ENCODE measurements around the gene NVL.

Gene NVL

DNA sequence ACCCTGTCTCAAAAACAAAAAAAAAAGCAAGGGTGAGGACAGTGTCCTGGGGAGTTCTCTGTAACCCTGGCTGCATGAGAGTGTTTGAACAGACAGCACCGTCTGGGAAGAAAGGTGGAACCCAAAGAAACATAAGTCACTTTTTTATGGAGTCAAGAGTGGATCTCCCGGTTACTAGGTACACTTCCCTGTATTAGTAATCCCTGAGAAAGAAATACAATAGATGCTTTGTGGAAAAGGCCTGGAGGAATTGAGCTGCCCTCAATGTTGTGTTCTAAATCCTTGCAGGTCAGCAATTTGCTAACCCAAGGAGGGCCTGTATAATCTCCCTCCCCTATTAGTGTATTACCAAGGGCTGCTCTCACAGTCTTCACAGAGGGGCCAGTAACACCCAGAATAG lies 130.3 kb downstream of the NVL start:
- DNase-seq = no peak

DNA sequence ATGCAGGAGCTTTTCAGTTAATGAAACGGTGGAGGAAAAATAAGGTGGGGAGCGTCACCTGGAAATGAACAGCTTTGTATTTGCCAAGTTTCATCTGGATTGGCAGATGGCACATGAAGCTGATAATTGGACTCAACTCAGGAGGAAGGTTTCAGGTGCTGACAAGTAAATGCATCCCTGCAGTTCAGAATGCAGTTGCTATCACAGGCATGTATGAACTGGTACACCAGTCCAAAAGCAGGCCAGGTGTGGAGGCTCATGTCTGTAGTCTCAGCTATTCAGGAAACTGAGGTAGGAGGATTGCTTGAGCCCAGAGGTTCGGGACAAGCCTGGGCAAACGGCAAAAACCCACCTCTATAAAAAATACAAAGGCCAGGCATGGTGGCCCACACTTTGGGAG lies 131.4 kb downstream of the NVL start:
- no peak for DNase-seq

DNA sequence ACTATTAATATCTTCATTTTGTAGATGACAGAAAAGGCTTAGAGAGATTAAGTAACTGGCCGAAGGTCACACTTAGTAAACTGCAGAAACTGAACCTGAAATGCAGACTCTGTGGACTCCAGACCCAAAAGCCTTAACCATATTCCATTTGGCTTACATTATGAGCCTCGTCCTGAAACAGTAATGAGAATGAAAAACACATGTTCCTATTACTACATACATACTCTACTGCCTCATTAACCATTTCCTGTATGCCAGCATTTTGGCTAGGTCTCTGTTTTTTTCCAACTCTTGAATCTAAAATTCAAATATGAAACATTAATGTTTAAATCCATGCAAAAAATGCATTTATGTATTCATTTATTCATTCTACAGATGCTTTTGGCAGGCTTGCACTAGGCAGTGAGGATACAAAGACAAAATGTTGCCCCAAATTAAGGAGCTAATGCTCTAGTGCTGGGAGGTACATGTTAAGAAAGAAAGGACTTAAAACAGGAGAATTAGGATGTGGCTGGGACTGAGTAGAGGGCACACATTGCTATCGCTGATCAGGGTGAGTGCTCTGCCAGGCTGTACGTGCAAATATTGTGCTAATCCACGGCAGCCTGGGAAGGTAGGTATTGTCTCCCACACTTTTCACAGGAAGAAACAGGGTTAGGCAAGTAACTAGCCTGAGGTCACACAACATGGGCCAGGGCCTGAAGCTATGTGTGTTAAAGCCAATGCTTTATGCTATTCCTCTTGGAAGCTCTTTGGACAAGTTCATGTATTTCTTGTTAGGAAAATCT lies 133.0 kb downstream of the NVL start:
- no peak for DNase-seq

DNA sequence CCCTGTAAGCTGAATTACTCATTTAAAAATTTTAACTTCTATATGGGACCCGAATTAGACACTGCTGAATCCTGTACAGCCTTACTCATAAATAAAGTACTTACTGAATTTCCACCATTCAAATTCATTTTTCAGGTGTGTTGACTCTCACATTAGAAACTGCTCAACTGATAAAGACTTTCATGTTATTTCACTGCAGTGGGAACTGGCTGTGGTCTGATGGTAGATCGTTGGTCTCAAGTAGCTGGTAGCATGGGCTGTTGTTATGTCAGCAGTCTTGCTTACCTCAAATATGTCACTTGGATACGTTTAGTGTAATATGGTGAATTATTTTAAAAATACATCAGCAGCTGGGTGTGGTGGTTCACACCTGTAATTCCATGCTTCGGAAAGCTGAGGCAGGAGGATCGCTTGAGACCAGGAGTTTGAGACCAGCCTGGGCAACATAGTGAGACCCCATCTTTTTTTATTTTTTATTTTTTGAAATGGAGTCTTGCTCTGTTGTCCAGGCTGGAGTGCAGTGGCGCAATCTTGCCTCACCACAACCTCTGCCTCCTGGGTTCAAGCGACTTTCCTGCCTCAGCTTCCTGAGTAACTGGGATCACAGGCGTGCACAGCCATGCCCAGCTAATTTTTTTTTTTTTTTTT lies 136.5 kb downstream of the NVL start:
- DNase-seq = no peak

DNA sequence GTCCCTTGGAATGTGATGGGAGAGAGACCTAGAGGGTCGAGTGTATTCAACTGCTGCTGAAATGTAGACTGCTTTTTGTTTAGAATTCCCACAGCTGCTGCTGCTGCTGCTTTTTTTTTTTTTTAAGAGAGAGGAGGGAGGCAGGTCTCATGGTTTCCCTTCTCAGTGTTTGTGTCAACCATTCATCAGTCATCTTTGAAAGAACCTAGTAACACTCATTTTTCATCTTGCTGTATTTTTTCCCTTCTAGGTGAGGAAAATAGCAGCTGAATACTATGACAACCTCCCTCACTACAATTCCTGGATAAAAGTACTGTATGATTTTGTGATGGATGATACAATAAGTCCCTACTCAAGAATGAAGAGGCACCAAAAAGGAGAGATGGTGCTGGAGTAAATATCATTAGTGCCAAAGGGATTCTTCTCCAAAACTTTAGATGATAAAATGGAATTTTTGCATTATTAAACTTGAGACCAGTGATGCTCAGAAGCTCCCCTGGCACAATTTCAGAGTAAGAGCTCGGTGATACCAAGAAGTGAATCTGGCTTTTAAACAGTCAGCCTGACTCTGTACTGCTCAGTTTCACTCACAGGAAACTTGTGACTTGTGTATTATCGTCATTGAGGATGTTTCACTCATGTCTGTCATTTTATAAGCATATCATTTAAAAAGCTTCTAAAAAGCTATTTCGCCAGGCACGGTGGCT lies 137.7 kb downstream of the NVL start:
- no peak for DNase-seq

DNA sequence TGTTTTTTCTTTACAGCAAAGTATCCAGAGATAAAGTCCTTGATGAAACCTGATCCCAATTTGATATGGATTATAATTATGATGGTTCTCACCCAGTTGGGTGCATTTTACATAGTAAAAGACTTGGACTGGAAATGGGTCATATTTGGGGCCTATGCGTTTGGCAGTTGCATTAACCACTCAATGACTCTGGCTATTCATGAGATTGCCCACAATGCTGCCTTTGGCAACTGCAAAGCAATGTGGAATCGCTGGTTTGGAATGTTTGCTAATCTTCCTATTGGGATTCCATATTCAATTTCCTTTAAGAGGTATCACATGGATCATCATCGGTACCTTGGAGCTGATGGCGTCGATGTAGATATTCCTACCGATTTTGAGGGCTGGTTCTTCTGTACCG lies 140.4 kb downstream of the NVL start:
- DNase-seq = no peak

DNA sequence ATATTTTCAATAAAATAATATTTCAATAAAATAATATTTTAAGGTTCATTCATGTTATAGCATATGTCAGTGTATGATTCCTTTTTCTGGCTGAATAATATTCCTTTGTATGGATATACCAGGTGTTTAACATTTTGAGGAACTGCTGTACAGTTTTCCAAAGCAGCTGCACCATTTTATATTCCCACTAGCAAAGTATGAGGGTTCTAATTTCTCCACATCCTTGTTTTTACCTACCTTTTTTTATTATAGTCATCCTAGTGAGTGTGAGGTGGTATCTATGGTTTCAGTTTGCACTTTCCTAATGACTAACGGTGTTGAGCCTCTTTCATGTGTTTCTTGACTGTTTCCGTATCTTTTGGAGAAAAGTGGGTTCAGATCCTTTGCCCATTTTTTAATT lies 141.7 kb downstream of the NVL start:
- no peak for DNase-seq

DNA sequence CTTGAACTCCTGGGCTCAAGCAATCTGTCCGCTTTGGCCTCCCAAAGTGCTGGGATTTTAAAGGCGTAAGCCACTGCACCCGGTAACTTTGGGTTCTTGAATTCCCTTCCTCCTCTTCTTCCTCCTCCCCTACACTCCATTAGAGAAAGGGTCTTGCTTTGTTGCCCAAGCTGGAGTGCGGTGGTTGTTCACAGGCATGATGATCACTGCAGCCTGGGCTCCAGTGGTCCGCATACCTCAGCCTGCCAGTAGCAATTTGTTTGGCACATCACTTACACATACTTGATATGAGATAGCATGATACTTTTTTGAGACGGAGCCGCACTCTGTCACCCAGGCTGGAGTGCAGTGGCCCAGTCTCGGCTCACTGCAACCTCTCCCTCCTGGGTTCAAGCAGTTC lies 144.8 kb downstream of the NVL start:
- no peak for DNase-seq

DNA sequence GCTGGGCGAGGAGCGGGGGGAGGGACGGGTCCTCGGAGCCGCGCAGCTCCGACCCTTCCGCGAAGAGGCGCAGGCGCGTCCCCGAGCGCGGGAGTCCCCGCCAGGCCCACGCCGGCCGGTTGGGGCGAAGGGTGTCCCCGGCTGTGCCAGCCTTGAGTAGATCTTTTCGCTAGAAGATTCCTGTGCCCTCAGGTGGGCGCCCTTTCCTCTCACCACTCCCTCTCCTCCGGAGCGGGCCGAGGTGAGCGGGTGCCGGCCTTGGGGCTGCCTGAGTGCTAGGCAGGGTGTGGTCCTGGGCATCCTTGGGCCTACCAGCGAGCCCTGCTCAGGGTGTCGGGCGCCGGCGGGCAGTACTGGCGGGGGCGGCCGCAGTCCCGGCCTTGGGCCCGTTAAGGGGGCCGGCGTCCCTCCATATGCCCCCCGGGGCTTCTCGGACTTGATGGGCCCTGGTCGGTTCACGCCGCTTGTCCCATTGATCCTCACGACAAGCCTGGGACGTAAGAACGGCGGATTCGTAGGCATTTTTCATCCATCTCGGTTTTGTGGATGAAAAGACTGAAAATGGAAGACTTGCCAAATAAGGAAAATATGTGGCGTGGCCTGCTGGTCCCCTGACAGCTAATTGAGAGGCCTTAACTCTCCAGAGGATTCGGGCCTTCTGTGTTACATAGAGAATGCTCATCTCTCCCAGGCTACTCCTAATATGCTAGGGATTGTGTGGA lies 146.2 kb downstream of the NVL start:
- DNase-seq = peak in 50 of 58 donors; percentile 21 to 82 (median 62)

DNA sequence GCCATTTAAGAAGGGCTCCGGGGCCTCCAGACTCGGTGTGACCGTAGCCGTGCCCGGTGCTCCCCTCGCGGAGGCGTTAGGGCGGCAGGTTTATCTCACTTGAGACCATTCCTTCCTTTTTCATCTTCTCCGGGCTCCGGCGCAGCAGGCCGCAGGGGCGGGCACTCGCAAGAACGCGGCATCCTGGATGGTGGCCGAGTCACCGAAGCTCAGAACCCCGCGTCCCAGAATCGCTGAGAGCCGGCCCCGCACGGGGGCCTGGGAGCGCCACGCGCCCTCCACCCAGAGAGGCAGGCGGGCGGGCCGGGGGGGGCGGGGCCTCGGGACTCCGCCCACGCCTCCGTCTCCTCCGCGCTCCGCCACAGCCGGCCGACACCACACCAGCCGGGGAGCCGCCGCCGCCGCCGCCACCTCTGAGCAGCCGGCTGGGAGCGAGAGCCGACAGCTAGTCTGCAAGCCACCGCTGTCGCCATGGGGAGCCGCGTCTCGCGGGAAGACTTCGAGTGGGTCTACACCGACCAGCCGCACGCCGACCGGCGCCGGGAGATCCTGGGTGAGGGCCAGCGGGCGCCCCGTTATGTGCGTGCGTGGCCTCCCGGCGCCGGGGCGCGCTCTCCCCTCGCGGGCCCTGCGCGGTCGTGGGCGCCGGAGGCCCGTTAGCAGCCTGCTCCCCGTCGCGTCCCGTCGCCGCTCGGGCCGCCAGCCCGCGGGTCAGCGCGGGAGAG lies 146.9 kb downstream of the NVL start, which contains the start of gene DEGS1:
Gene DEGS1, plus strand, starts transcription at position 375 of the 725 bp plus-strand sequence. Its CDS starts 97 bp downstream, at position 472.
- peak; percentile 5 to 89 (median 77) for DNase-seq

DNA sequence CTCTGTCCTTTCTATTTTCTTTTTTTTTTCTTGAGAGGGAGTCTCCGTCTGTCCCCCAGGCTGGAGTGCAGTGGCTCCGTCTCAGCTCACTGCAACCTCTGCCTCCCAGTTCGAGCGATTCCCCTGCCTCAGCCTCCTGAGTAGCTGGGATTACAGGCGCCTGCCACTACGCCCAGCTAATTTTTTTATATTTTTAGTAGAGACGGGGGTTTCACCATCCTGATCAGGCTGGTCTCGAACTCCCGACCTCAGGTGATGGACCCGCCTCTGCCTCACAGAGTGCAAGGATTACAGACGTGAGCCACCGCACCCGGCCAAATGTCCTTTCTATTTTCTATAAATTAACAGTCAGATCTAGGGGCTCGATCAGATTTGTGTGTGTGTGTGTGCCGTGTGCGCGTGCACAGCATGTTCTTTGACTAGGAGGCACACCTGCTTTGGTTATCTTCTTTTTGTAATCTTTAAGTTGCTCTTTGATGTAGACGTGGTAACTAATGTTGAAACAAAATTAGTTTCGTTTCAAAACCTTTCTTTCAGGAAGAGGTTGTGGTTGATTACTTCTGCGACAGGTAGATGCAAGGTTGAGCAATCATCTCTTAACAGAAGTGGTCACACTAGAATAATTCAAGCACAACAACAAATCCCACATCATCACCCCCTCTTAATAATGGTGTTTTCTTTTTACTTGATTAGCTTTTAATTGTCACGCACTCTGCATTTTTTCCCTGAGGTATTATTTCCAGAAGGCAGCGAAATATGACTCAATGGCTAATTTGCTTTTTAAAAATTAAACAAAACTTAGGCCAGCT lies 147.7 kb downstream of the NVL start:
- DNase-seq = no peak

DNA sequence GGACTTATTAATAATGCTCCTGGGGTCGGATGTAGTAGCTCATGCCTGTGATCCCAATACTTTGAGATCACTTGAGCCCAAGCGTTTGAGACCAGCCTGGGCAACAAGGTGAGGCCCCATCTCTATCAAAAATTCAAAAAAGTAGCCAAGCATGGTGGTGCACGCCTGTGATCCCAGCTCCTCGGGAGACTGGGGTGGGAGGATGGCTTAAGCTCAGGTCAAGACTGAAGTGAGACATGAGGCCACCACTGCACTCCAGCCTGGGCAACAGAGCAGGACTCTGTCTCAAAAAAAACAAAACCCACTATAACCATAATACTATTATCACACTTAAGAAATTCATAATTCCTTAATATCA lies 148.5 kb downstream of the NVL start:
- no peak for DNase-seq

DNA sequence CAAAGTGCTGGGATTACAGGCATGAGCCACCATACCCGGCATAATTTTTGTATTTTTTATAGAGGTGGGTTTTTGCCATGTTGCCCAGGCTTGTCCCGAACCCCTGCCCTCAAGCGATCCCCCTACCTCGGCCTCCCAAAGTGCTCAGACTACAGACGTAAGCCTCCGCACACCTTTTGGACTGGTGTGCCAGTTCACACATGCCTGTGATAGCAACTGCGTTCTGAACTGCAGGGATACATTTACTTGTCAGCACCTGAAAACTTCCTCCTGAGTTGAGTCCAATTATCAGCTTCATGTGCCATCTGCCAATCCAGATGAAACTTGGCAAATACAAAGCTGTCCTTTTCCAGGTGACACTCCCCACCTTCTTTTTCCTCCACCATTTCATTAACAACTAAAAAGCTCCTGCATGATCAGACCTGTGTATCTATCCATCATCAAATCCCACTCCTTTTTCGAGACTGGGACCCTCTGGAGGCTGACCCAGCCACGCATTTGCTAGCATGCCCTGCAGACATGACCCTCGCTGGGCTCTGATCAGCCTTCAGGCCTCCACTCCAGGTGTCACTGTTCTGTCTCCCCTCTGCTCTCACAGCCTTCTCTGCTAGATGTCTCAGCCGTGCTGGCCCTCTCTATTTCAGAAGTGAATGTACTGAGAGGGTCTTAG lies 149.1 kb downstream of the NVL start:
- no peak for DNase-seq

DNA sequence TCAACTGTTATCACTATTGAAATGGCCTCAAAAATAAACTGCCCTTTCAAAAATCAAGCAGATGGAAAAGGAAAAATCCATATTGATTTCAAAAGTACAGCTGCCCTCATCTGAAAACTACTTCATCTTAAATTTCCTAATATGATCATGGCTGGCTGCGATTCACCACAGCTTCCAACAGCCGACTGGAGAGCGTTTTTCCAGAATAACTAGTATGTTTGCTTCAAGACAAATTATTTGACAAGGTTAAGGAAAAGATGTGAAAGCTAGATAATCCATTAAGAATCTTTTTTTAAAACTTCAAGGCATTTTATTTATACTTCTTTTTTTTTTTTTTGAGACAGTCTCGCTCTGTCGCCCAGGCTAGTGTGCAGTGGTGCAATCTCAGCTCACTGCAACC lies 151.1 kb downstream of the NVL start:
- no peak for DNase-seq

DNA sequence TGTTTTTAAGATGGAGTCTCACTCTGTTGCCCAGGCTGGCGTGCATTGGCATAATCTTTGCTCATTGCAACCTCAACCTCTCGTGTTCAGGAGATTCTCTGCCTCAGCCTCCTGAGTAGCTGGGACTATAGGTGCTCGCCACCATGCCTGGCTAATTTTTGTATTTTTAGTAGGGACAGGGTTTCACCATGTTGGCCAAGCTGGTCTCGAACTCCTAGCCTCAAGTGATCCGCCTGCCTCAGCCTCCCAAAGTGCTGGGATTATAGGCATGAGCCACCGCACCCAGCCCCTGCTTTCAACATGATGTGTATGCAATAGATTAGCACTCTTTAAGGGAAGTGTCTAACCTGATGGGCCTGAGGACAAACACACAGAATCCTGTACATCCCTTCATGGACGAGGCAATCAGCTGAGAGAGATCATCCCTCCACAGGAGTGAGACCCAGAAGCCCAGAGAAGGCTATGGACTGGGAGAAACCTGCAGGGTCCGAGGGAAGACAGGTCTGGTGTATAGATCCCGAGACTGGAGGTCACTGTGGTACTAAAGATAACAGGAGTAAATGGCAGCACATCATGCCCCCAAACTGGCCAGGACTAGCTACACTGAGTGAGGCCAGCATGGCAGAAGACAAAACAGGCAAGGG lies 152.5 kb downstream of the NVL start:
- no peak for DNase-seq

Data from anterior cingulate cortex (tissue), 58 donors.